Measurements from ENCODE around the gene OR4A15. TPM values are rescaled to one million over a fixed set of nuclear protein-coding genes. Genes with fewer than 3 reads are reported as not detected.

Gene OR4A15
- not detected in 2 replicates for total RNA-seq (2014; rRNA removed; shearing (Covaris generic))

- DNase-seq (ENCODE audit: low read depth), result no peak
Observed at GRCh38 chr11:55367674-55368073, at the start of gene OR4A15. TSS of gene OR4A15 (plus strand) at chr11:55367974. CDS start at chr11:55367974, 0 bp downstream.

GRCh38 chr11:55324500-55324899 lies 43.3 kb upstream of the OR4A15 start:
- no peak for DNase-seq (ENCODE audit: low read depth)

- no peak for DNase-seq (ENCODE audit: low read depth)
Observed at GRCh38 chr11:55342901-55343300, 24.9 kb upstream of the OR4A15 start, which contains the start of gene OR4A16. TSS of gene OR4A16 (plus strand) at chr11:55343201. CDS start at chr11:55343201, 0 bp downstream.

GRCh38 chr11:55345306-55345705 lies 22.5 kb upstream of the OR4A15 start:
- DNase-seq (ENCODE audit: low read depth), result no peak

GRCh38 chr11:55349032-55349431 lies 18.7 kb upstream of the OR4A15 start:
- DNase-seq (ENCODE audit: low read depth), result no peak

GRCh38 chr11:55357560-55358184 lies 10.1 kb upstream of the OR4A15 start:
- DNase-seq (ENCODE audit: low read depth), result no peak

GRCh38 chr11:55401011-55401410 lies 33.2 kb downstream of the OR4A15 start:
- DNase-seq (ENCODE audit: low read depth), result no peak

Other genes with a start within 250 kb of the OR4A15 start
- not detected in 2 replicates for gene TRIM48, start 105.8 kb upstream of the OR4A15 start, total RNA-seq (2014; rRNA removed; shearing (Covaris generic))
- not detected in 2 replicates for gene OR4A16, start 24.8 kb upstream of the OR4A15 start, total RNA-seq (2014; rRNA removed; shearing (Covaris generic))
- gene OR4C15, start 186.5 kb downstream of the OR4A15 start, total RNA-seq (2014; rRNA removed; shearing (Covaris generic)), result not detected in 2 replicates
- gene OR4C16, start 204.2 kb downstream of the OR4A15 start, total RNA-seq (2014; rRNA removed; shearing (Covaris generic)), result not detected in 2 replicates
- gene OR4C11, start 239.7 kb downstream of the OR4A15 start, total RNA-seq (2014; rRNA removed; shearing (Covaris generic)), result not detected in 2 replicates